B cell (primary cell): ENCODE data around the gene CCDC6. TPM values are rescaled to one million over a fixed set of nuclear protein-coding genes. Genes with fewer than 3 reads are reported as not detected.

Source experiments
- ATAC-seq: fragments of 200-7000 bp; cut with Tn5 transposase; one replicate; pipeline ENCODE4 v1.10.0; 2021; ENCODE audit warnings: low read depth, mild to moderate bottlenecking, moderate number of reproducible peaks, moderate library complexity
- CTCF ChIA-PET: fragments of 350-600 bp; sonication (Branson Sonifier 250); formaldehyde crosslinking; loops from one replicate; lab custom pipeline; 2021; ENCODE audit warnings: antibody characterized with exemption, inconsistent platforms; lab: Charles Lee
- POLR2A ChIA-PET: fragments of 350-600 bp; sonication (Branson Sonifier 250); formaldehyde crosslinking; loops from one replicate; lab custom pipeline; 2021; ENCODE audit warnings: antibody characterized with exemption; lab: Charles Lee
- DNase-seq: peaks from one replicate; pipeline ENCODE4 v3.0.0; 2013
- H2AFZ ChIP-seq: 2 replicates; pipeline ENCODE4 v1.6.1; 2012; ENCODE audit warnings: mild to moderate bottlenecking, low read depth, low read length; ENCODE audit not compliant: insufficient read depth, poor library complexity, severe bottlenecking
- H3K27ac ChIP-seq, 2 donors: 1 replicate in 1 of 2; 2 replicates in 1 of 2; pipeline ENCODE4 v1.5.1; 2012 to 2013; ENCODE audit warnings: low read length in 2 of 2, mild to moderate bottlenecking in 2 of 2, moderate library complexity in 1 of 2
- H3K27me3 ChIP-seq, 4 experiments: fragments of 200-600 bp in 1 of 4; sonication (generic) in 1 of 4; replicated peaks in 1 of 4; 1 replicate in 2 of 4; 2 replicates in 2 of 4; pipeline versions ENCODE4 v1.6.1 to v1.7.0; 2013 to 2016; ENCODE audit warnings: low read length in 3 of 4, mild to moderate bottlenecking in 2 of 4, mixed read lengths in 1 of 4, moderate library complexity in 1 of 4; ENCODE audit not compliant: insufficient read depth in 4 of 4, control insufficient read depth in 3 of 4; ENCODE audit errors: control extremely low read depth in 1 of 4
- H3K36me3 ChIP-seq, 2 experiments: replicated peaks in 1 of 2; 1 replicate in 1 of 2; 2 replicates in 1 of 2; pipeline versions ENCODE4 v1.6.1 to v1.7.1; 2013; ENCODE audit warnings: low read length in 1 of 2; ENCODE audit not compliant: insufficient read depth in 2 of 2, control insufficient read depth in 1 of 2; ENCODE audit errors: control extremely low read depth in 1 of 2, extremely low read depth in 1 of 2
- H3K4me1 ChIP-seq, 2 donors: fragments of 200-600 bp in 1 of 2; sonication (generic) in 1 of 2; 1 replicate in 1 of 2; 2 replicates in 1 of 2; pipeline versions ENCODE4 v1.5.1 to v1.6.1; 2013 to 2017; ENCODE audit warnings: low read length in 2 of 2; ENCODE audit not compliant: control insufficient read depth in 2 of 2, insufficient read depth in 2 of 2
- H3K4me2 ChIP-seq: replicated peaks from 2 replicates; pipeline ENCODE3; 2012; ENCODE audit warnings: mild to moderate bottlenecking, low read depth, low read length; ENCODE audit not compliant: poor library complexity, severe bottlenecking
- H3K4me3 ChIP-seq, 5 experiments: fragments of 200-600 bp in 1 of 5; sonication (generic) in 1 of 5; 1 replicate in 3 of 5; 2 replicates in 2 of 5; pipeline versions ENCODE4 v1.5.1 to v1.7.0; 2011 to 2016; ENCODE audit warnings: low read length in 4 of 5, mild to moderate bottlenecking in 4 of 5, low read depth in 2 of 5, control low read depth in 1 of 5, moderate library complexity in 1 of 5; ENCODE audit not compliant: insufficient read depth in 1 of 5; ENCODE audit errors: control extremely low read depth in 1 of 5, extremely low read depth in 1 of 5
- H3K79me2 ChIP-seq: fragments of 200-600 bp; sonication (generic); one replicate; pipeline ENCODE4 v1.6.0; 2016; ENCODE audit warnings: low read length; ENCODE audit not compliant: control insufficient read depth, insufficient read depth
- H3K9ac ChIP-seq: fragments of 200-600 bp; sonication (generic); 2 replicates; pipeline ENCODE4 v1.6.1; 2017; ENCODE audit warnings: mild to moderate bottlenecking, low read length, moderate library complexity
- H3K9me3 ChIP-seq, 3 donors: one replicate each; pipeline versions ENCODE4 v1.6.1 to v1.7.1; 2013; ENCODE audit warnings: low read length in 2 of 3; ENCODE audit not compliant: control insufficient read depth in 2 of 3, insufficient read depth in 1 of 3; ENCODE audit errors: control extremely low read depth in 1 of 3
- H4K20me1 ChIP-seq: 2 replicates; pipeline ENCODE4 v1.6.0; 2012; ENCODE audit warnings: mild to moderate bottlenecking, low read length; ENCODE audit not compliant: insufficient read depth, control insufficient read depth, poor library complexity, severe bottlenecking
- H3K27ac Mint-ChIP-seq: one replicate; pipeline ENCODE4 v1.8.0; 2021; ENCODE audit warnings: mixed read lengths
- H3K27me3 Mint-ChIP-seq: one replicate; pipeline ENCODE4 v1.8.0; 2021; ENCODE audit warnings: mixed read lengths
- H3K4me1 Mint-ChIP-seq: one replicate; pipeline ENCODE4 v1.8.0; 2021; ENCODE audit warnings: mixed read lengths
- H3K4me3 Mint-ChIP-seq: one replicate; pipeline ENCODE4 v1.8.0; 2021; ENCODE audit warnings: mixed read lengths
- H3K9me3 Mint-ChIP-seq: one replicate; pipeline ENCODE4 v1.8.0; 2022; ENCODE audit warnings: mixed read lengths; ENCODE audit not compliant: insufficient read depth
- EZH2 ChIP-seq: IDR thresholded peaks from 2 replicates; pipeline ENCODE4 v1.6.1; 2012; ENCODE audit warnings: borderline replicate concordance, low read depth, mild to moderate bottlenecking, moderate library complexity, low read length; ENCODE audit not compliant: insufficient read depth, poor library complexity, severe bottlenecking
- WGBS: methylation state at CpG from one replicate; pipeline ENCODE4 v1.1.5; 2013; ENCODE audit warnings: missing lambda C conversion rate; ENCODE audit not compliant: insufficient coverage; 5-methylcytosine and 5-hydroxymethylcytosine counted together
- intact Hi-C: fragments of 100-400 bp; cut with micrococcal nuclease; formaldehyde crosslinking; loops from one replicate; pipeline ENCODE4 v1.10.0; 2022
- polyA plus RNA-seq: library from polyadenylated mRNA; depleted of rRNA; stranded (reverse); fragments of >200 nt; gene quantifications from 2 replicates; pipeline ENCODE4 v1.2.3, GENCODE V29; 2012
- total RNA-seq, 2 donors: library from RNA; stranded (reverse); fragments of 120-200 nt in 1 of 2; gene quantifications; 1 replicate in 1 of 2; 2 replicates in 1 of 2; pipeline versions ENCODE4 v1.2.3 to v1.2.4, GENCODE V29; 2013 to 2022
- TF ChIP-seq, protein P1 (sequence below): fragments of 200-600 bp; IDR thresholded peaks from one replicate; pipeline ENCODE4 v1.8.0; 2022; ENCODE audit warnings: antibody characterized with exemption, mild to moderate bottlenecking

The CCDC6 gene
- total and polyA plus RNA-seq, 2 donors (not counting 1 experiment from before 2014, with no cell fraction given) = 18.2 to 30.1 TPM

DNA sequence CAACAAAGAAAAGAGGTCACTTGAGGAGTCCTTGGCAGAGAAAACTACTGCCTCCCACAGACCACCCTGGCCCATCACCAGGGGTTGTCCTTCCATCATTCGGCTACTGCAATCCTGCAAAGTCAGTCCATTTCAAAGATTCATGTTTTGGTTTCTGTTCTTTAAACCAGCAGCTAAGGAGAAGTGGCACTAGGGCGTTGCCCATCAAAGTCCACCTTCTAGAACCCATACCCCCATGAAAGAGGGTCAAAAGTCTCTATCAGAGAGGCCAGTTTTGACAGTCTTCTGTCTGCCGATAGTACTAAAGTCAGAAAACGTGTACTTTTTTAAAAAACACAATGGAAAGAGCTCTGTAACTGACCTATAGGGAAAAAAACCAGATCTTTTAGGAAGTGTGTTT, 14.4 kb downstream of the CCDC6 start:
- Mint-ChIP-seq H3K4me1 (peaks cover 86% of the 10 kb centered on the region), H3K27me3 (no peaks in the 10 kb centered on the region), H3K4me3 (peak overlapping the region; percentile 62), H3K27ac (peak overlapping the region; percentile 89), H3K9me3 (no peaks in the 10 kb centered on the region)
- CTCF ChIA-PET = interaction anchor here (1.1 to 2.2 kb wide), 5 partner anchors 9 to 27 kb away, joined by 3 to 12 read pairs (median 4); partner anchors contain the start of gene CCDC6
- DNase-seq (no peak), ATAC-seq (peak; percentile 43)
- intact Hi-C loops = loop anchor here (2.0 kb wide), 1 partner anchor 15 kb away; no protein-coding TSS in a partner anchor
- H3K27ac ChIP-seq = peak overlapping the region; percentile 5 to 44
- H4K20me1 ChIP-seq = peaks cover 73% of the 10 kb centered on the region
- H3K36me3 ChIP-seq = peaks cover 0 to 13% of the 10 kb centered on the region in 2 experiments
- POLR2A ChIA-PET = no interaction called here
- H3K27me3 ChIP-seq = no peaks in the 10 kb centered on the region
- 50% methylated on average over 2 of the region's 4 CpGs for WGBS
- no peak overlapping the region for H2AFZ ChIP-seq
- H3K4me3 ChIP-seq = peak overlapping the region in 2 of 5 experiments; percentile 3 to 52
- H3K4me1 ChIP-seq = peaks cover 45 to 69% of the 10 kb centered on the region in 2 donors
- peak overlapping the region; percentile 49 for H3K9ac ChIP-seq
- H3K79me2 ChIP-seq = peaks cover 100% of the 10 kb centered on the region
- no peak for TF ChIP-seq EZH2
- TF ChIP-seq, protein P1, sequence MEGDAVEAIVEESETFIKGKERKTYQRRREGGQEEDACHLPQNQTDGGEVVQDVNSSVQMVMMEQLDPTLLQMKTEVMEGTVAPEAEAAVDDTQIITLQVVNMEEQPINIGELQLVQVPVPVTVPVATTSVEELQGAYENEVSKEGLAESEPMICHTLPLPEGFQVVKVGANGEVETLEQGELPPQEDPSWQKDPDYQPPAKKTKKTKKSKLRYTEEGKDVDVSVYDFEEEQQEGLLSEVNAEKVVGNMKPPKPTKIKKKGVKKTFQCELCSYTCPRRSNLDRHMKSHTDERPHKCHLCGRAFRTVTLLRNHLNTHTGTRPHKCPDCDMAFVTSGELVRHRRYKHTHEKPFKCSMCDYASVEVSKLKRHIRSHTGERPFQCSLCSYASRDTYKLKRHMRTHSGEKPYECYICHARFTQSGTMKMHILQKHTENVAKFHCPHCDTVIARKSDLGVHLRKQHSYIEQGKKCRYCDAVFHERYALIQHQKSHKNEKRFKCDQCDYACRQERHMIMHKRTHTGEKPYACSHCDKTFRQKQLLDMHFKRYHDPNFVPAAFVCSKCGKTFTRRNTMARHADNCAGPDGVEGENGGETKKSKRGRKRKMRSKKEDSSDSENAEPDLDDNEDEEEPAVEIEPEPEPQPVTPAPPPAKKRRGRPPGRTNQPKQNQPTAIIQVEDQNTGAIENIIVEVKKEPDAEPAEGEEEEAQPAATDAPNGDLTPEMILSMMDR = no peak
- H3K9me3 ChIP-seq = no peaks in the 10 kb centered on the region
- H3K4me2 ChIP-seq = peak overlapping the region; percentile 61

DNA sequence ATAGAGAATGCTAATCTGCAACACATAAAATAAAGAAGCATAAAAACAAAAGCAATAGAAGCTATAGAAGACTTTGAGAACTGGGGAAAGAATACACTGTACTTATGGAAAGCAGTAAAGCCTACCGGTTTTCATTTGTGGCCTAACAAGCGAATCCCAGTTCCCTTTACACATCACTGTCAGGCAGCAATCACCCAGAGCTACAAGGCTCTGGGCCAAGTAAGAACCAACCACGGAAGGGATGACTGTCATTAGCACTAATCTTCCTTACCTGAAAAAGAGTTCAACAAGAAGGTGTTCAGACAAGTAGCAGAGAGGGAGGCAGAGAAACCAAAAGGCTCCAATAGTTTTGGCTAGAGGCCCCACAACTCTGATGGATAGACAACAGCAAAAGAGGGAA, 15.0 kb downstream of the CCDC6 start:
- peak overlapping the region in 1 of 5 experiments; percentile 52 for H3K4me3 ChIP-seq
- no peak overlapping the region for H2AFZ ChIP-seq
- ChIA-PET CTCF (interaction anchor here (1.1 to 2.2 kb wide), 5 partner anchors 10 to 26 kb away, joined by 3 to 12 read pairs (median 8); partner anchors contain the start of gene CCDC6), POLR2A (no interaction called here)
- no peaks in the 10 kb centered on the region for H3K27me3 ChIP-seq
- H4K20me1 ChIP-seq = peaks cover 77% of the 10 kb centered on the region
- Mint-ChIP-seq H3K27me3 (no peaks in the 10 kb centered on the region), H3K4me3 (peak overlapping the region; percentile 62), H3K27ac (peak overlapping the region; percentile 89), H3K4me1 (peaks cover 89% of the 10 kb centered on the region), H3K9me3 (no peaks in the 10 kb centered on the region)
- no peak for DNase-seq
- no peaks in the 10 kb centered on the region for H3K9me3 ChIP-seq
- H3K9ac ChIP-seq = peak overlapping the region; percentile 49
- intact Hi-C loops = loop anchor here (2.0 kb wide), 1 partner anchor 15 kb away; no protein-coding TSS in a partner anchor
- peaks cover 50 to 75% of the 10 kb centered on the region in 2 donors for H3K4me1 ChIP-seq
- peaks cover 0 to 13% of the 10 kb centered on the region in 2 experiments for H3K36me3 ChIP-seq
- H3K4me2 ChIP-seq = peak overlapping the region; percentile 61
- TF ChIP-seq, protein P1 = no peak
- TF ChIP-seq EZH2 = no peak
- no peak for ATAC-seq
- H3K27ac ChIP-seq = peak overlapping the region in 1 of 2 donors; percentile 44
- peaks cover 98% of the 10 kb centered on the region for H3K79me2 ChIP-seq
- 60% methylated on average over 1 of the region's 3 CpGs for WGBS
